GM12864 (cell line): ENCODE data around the gene CASQ1.

Experiments used
- DNase-seq: peaks from one replicate; pipeline ENCODE4 v3.0.0-alpha.2; 2011; ENCODE audit warnings: low read depth
- H3K4me3 ChIP-seq: 2 replicates; pipeline ENCODE4 v1.5.1; 2011; ENCODE audit warnings: mild to moderate bottlenecking, low read depth, low read length, control low read depth
- CTCF ChIP-seq: IDR thresholded peaks from 2 replicates; pipeline ENCODE4 v1.5.1; 2011; ENCODE audit warnings: low read depth, mild to moderate bottlenecking, moderate library complexity, low read length, control low read depth, inconsistent platforms; ENCODE audit errors: missing control alignments

CASQ1 gene

GRCh38 chr1:160188341-160188740, 2.0 kb upstream of the CASQ1 start:
- DNase-seq, result no peak
- H3K4me3 ChIP-seq, result no peak overlapping the region
- no peak for TF ChIP-seq CTCF

GRCh38 chr1:160191756-160192155, 1.4 kb downstream of the CASQ1 start:
- DNase-seq, result no peak
- H3K4me3 ChIP-seq, result no peak overlapping the region

GRCh38 chr1:160192234-160192633, 1.9 kb downstream of the CASQ1 start:
- no peak for DNase-seq
- no peak for TF ChIP-seq CTCF
- H3K4me3 ChIP-seq, result no peak overlapping the region

More at GRCh38 chr1:160191756-160192155, 1.4 kb downstream of the CASQ1 start:
- TF ChIP-seq CTCF, result no peak

- TF ChIP-seq CTCF, result peak; percentile 90
- H3K4me3 ChIP-seq, result no peak overlapping the region
- DNase-seq, result peak; percentile 50
Observed at GRCh38 chr1:160193091-160193819, 2.9 kb downstream of the CASQ1 start.

- no peak for TF ChIP-seq CTCF
- H3K4me3 ChIP-seq, result no peak overlapping the region
Observed at GRCh38 chr1:160193832-160194736, 3.7 kb downstream of the CASQ1 start.

GRCh38 chr1:160194737-160195059, 4.3 kb downstream of the CASQ1 start:
- TF ChIP-seq CTCF, result no peak
- no peak for DNase-seq
- H3K4me3 ChIP-seq, result no peak overlapping the region

More at GRCh38 chr1:160193832-160194736, 3.7 kb downstream of the CASQ1 start:
- DNase-seq, result no peak
